GM12874 (cell line): ENCODE measurements around the gene ITGB5.

Experiments used
- CTCF ChIP-seq: IDR thresholded peaks from 2 replicates; pipeline ENCODE4 v1.5.1; 2011; ENCODE audit warnings: low read depth, mild to moderate bottlenecking, control low read depth, low read length, moderate library complexity; ENCODE audit not compliant: insufficient read depth

The ITGB5 gene

DNA sequence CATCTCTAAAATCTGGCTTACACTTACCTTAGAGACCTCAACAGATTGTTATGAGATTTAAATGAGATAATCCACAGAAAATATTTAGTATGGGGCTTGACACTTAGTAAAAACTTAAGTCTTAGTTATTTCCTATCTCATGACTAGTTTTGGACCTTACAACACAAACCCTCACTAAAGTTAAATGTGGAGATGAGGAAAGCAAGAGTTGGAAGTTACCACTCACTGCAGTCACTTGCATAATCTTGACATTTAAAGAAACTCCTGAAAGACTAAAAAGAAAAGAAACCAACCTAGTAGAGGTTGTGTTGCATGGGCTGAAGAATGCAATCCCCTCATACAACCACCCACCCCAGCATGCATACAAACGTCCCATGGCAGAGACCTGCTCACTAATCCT, 40.1 kb downstream of the ITGB5 start:
- no peak for TF ChIP-seq CTCF

- TF ChIP-seq CTCF = no peak
These were observed 41.0 kb downstream of the ITGB5 start for GRCh38 chr3:124846189-124846588.

- no peak for TF ChIP-seq CTCF
These were observed 41.8 kb downstream of the ITGB5 start for GRCh38 chr3:124845406-124845805.

- TF ChIP-seq CTCF = no peak
These were observed 43.5 kb downstream of the ITGB5 start for GRCh38 chr3:124843506-124844177.

GRCh38 chr3:124843047-124843446, 44.1 kb downstream of the ITGB5 start:
- TF ChIP-seq CTCF = no peak

DNA sequence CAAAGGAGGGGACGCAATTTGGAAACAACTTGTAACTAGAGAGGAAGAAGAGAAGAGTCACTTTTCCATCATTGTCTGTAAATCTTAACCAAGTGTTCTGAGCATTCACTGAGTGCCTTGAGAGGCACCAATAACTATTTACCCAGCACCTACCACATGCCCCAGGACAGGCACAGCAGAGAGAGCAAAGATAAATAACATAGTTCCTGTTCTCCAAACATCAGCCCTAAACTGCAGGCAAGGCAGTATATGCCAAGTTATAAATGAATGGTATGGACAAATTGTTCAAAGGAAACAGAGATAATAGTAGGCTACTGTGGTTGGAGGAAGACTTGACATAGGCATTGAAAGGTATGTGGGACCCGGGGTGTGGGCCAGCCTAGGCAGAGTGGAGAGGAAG, 45.6 kb downstream of the ITGB5 start:
- TF ChIP-seq CTCF = no peak

DNA sequence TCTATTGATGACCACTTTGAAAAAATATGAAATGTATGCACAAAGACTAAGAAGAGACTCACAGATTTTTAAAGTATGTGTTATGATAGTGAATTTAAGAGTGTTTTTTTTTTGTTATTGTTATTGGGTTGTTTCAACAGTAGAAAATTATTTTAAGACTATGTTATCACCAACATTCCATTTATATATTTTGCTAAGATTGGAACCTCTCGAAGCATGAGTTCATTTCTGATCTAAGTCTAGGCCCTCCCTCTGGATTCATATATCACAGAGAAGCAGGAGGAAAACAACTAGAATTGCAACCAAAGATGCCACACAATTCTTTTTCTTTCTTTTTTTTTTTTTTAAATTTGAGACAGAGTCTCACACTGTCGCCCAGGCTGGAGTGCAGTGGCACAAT, 46.8 kb downstream of the ITGB5 start:
- no peak for TF ChIP-seq CTCF
